GM12892 (cell line): ENCODE measurements around the gene NBPF1.
"Not testable (repeated sequence)": the region's sequence is repeated elsewhere in the genome, so short reads cannot be mapped to it uniquely, and the experiment has no call there.

ENCODE experiments used
- POLR2A ChIP-seq: IDR thresholded peaks from 2 replicates; pipeline ENCODE4 v1.6.1; 2011; ENCODE audit warnings: low read depth, low read length, control low read depth
- POLR2AphosphoS5 ChIP-seq: IDR thresholded peaks from 2 replicates; pipeline ENCODE4 v1.6.1; 2011; ENCODE audit warnings: low read depth, low read length, control low read depth
- TAF1 ChIP-seq: IDR thresholded peaks from 2 replicates; pipeline ENCODE4 v1.6.1; 2011; ENCODE audit warnings: low read depth, mild to moderate bottlenecking, control low read depth, low read length, borderline replicate concordance

DNA sequence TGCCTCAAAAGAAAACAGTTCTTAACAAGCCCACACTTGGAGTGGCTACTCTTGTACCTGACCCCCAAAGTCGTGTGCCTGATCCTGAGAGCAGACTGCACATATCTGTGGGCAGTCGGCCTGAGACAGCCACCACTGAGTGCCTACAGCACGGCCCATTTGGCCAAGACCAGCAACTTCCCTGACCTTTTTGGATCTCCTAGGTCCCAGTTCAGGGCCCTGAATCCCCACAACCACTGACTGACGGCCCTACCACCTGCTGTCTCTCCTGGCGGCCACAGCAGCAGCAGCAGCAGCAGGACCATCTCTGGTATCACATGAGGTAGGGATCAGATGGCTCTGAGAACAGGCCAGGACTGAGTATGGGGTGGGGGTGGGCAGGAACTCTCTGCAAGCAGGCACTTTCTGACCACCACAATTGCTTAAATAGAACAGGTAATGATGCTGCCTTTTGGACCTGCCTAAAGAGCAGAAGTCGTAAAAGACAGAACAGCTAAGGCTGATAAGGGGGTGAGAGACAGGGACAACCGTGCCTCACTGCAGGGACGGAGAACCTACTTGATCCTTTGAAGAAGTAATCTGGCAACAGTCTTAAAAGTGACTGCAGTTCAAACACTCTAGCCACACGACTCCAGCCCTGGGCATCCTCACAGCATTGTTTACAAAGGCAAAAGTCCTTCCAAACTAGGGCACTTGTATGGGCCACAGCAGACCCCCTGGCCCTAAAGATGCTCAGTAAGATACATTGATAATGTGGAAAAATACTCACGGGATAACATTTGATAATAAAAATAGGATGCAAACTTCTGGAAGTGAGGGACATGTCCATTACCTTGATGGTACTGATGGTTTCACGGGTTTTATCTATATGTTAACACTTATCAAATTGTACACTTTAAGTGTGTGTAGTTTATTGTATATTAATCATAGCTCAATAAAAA lies 26.0 kb upstream of the NBPF1 start:
- TF ChIP-seq TAF1, POLR2A, POLR2AphosphoS5: not testable (repeated sequence)
